Liver (tissue), 9 donors: ENCODE data around the gene TMEM270. TPM values are rescaled to one million over a fixed set of nuclear protein-coding genes. Genes with fewer than 3 reads are reported as not detected.

Experiments used
- DNase-seq: peaks from one replicate; pipeline ENCODE4 v3.0.0-alpha.2; 2017; ENCODE audit warnings: low spot score
- H3K27ac ChIP-seq, 2 donors: one replicate each; pipeline ENCODE4 v1.7.0; 2013; ENCODE audit warnings: inconsistent platforms in 2 of 2, low read length in 2 of 2, control low read depth in 1 of 2, low read depth in 1 of 2, mild to moderate bottlenecking in 1 of 2
- H3K27me3 ChIP-seq, 4 donors: one replicate each; pipeline versions ENCODE4 v1.6.1 to v1.7.0; 2013; ENCODE audit warnings: low read length in 3 of 4, inconsistent platforms in 1 of 4, mild to moderate bottlenecking in 1 of 4, moderate library complexity in 1 of 4; ENCODE audit not compliant: control insufficient read depth in 4 of 4, insufficient read depth in 4 of 4
- H3K36me3 ChIP-seq, 4 donors: one replicate each; pipeline versions ENCODE4 v1.6.1 to v1.7.0; 2013; ENCODE audit warnings: low read length in 3 of 4, mild to moderate bottlenecking in 3 of 4, low read depth in 1 of 4, moderate library complexity in 1 of 4; ENCODE audit not compliant: control insufficient read depth in 4 of 4, insufficient read depth in 3 of 4
- H3K4me1 ChIP-seq, 4 donors: one replicate each; pipeline versions ENCODE4 v1.6.1 to v1.7.0; 2013; ENCODE audit warnings: low read length in 3 of 4, mild to moderate bottlenecking in 3 of 4, moderate library complexity in 1 of 4; ENCODE audit not compliant: control insufficient read depth in 4 of 4, insufficient read depth in 4 of 4
- H3K4me3 ChIP-seq, 3 donors: one replicate each; pipeline versions ENCODE4 v1.6.1 to v1.7.0; 2013; ENCODE audit warnings: low read length in 3 of 3, control low read depth in 1 of 3, low read depth in 1 of 3, mild to moderate bottlenecking in 1 of 3
- H3K9ac ChIP-seq, 2 donors: one replicate each; pipeline ENCODE4 v1.7.0; 2013; ENCODE audit warnings: low read length in 2 of 2, mild to moderate bottlenecking in 2 of 2, moderate library complexity in 2 of 2, control low read depth in 1 of 2, low read depth in 1 of 2
- H3K9me3 ChIP-seq, 4 donors: one replicate each; pipeline versions ENCODE4 v1.6.1 to v1.7.0; 2013; ENCODE audit warnings: low read length in 3 of 4; ENCODE audit not compliant: control insufficient read depth in 4 of 4
- EGR1 ChIP-seq, 2 donors: IDR thresholded peaks; 2 replicates each; pipeline ENCODE4 v1.6.1; 2016 to 2018; ENCODE audit warnings: antibody characterized with exemption in 2 of 2, low read depth in 2 of 2
- FOXA2 ChIP-seq: IDR thresholded peaks from 2 replicates; pipeline ENCODE4 v1.6.1; 2016; ENCODE audit warnings: antibody characterized with exemption
- HNF4A ChIP-seq, 2 donors: conservative IDR thresholded peaks; 2 replicates each; pipeline ENCODE4 v1.6.1; 2016; ENCODE audit warnings: antibody characterized with exemption in 2 of 2, mild to moderate bottlenecking in 2 of 2
- HNF4G ChIP-seq: IDR thresholded peaks from 2 replicates; pipeline ENCODE4 v1.6.1; 2016; ENCODE audit warnings: antibody characterized with exemption
- JUND ChIP-seq, 2 donors: IDR thresholded peaks; 2 replicates each; pipeline ENCODE4 v1.6.1; 2016; ENCODE audit warnings: antibody characterized with exemption in 2 of 2
- NR2F2 ChIP-seq: IDR thresholded peaks from 2 replicates; pipeline ENCODE4 v1.6.1; 2016; ENCODE audit warnings: antibody characterized with exemption
- RAD21 ChIP-seq, 2 donors: IDR thresholded peaks; 2 replicates each; pipeline ENCODE4 v1.6.1; 2016; ENCODE audit warnings: antibody characterized with exemption in 2 of 2, mild to moderate bottlenecking in 2 of 2
- RXRA ChIP-seq, 2 donors: IDR thresholded peaks; 2 replicates each; pipeline ENCODE4 v1.6.1; 2017 to 2018; ENCODE audit warnings: antibody characterized with exemption in 2 of 2, mild to moderate bottlenecking in 1 of 2
- SP1 ChIP-seq: IDR thresholded peaks from 2 replicates; pipeline ENCODE4 v1.6.1; 2018; ENCODE audit warnings: antibody characterized with exemption, mild to moderate bottlenecking
- TAF1 ChIP-seq: conservative IDR thresholded peaks from 2 replicates; pipeline ENCODE4 v1.6.1; 2016; ENCODE audit warnings: antibody characterized with exemption, mild to moderate bottlenecking
- YY1 ChIP-seq: IDR thresholded peaks from 2 replicates; pipeline ENCODE4 v1.6.1; 2016; ENCODE audit warnings: antibody characterized with exemption, mild to moderate bottlenecking
- WGBS: extraction: QIAGEN DNeasy Blood & Tissue Kit; methylation state at CpG from one replicate; pipeline ENCODE4 v1.1.7; 2013; 5-methylcytosine and 5-hydroxymethylcytosine counted together
- polyA plus RNA-seq, 2 donors: library from polyadenylated mRNA; stranded (reverse) in 1 of 2; unstranded in 1 of 2; fragments of 200-250 nt in 1 of 2; fragments of >200 nt in 1 of 2; fragmentation: Nextera tagmentation in 1 of 2; extraction: Ambion mirVana in 1 of 2; gene quantifications; one replicate each; pipeline versions ENCODE4 v1.2.1 to v1.2.3, GENCODE V29; 2013 to 2015
- total RNA-seq, 2 donors: library from RNA; depleted of rRNA; stranded (reverse); fragments of >200 nt; gene quantifications; one replicate each; pipeline ENCODE4 v1.2.3, GENCODE V29; 2014
- TF ChIP-seq, protein P1 (sequence below): fragments of 150-350 bp; IDR thresholded peaks from 2 replicates; pipeline ENCODE4 v1.5.1; 2017; ENCODE audit warnings: improper control_type of control experiment, low read depth, low read length; ENCODE audit not compliant: missing input control
- TF ChIP-seq, protein P2 (sequence below): IDR thresholded peaks from 2 replicates; pipeline ENCODE4 v1.6.1; 2016; ENCODE audit warnings: antibody characterized with exemption, mild to moderate bottlenecking
- TF ChIP-seq, protein P3 (sequence below): IDR thresholded peaks from 2 replicates; pipeline ENCODE4 v1.6.1; 2016; ENCODE audit warnings: antibody characterized with exemption
- TF ChIP-seq, protein P4 (sequence below): IDR thresholded peaks from 2 replicates; pipeline ENCODE4 v1.6.1; 2016; ENCODE audit warnings: antibody characterized with exemption
- TF ChIP-seq, protein P5 (sequence below): IDR thresholded peaks from 2 replicates; pipeline ENCODE4 v1.6.1; 2016; ENCODE audit warnings: antibody characterized with exemption
- donor health status: healthy.
- donor health status: healthy.
- donor health status: healthy.
- donor health status: healthy.
- donor health status: healthy.

TMEM270 gene
- total and polyA plus RNA-seq, 4 donors: 0.09 TPM; not detected in 3

DNA sequence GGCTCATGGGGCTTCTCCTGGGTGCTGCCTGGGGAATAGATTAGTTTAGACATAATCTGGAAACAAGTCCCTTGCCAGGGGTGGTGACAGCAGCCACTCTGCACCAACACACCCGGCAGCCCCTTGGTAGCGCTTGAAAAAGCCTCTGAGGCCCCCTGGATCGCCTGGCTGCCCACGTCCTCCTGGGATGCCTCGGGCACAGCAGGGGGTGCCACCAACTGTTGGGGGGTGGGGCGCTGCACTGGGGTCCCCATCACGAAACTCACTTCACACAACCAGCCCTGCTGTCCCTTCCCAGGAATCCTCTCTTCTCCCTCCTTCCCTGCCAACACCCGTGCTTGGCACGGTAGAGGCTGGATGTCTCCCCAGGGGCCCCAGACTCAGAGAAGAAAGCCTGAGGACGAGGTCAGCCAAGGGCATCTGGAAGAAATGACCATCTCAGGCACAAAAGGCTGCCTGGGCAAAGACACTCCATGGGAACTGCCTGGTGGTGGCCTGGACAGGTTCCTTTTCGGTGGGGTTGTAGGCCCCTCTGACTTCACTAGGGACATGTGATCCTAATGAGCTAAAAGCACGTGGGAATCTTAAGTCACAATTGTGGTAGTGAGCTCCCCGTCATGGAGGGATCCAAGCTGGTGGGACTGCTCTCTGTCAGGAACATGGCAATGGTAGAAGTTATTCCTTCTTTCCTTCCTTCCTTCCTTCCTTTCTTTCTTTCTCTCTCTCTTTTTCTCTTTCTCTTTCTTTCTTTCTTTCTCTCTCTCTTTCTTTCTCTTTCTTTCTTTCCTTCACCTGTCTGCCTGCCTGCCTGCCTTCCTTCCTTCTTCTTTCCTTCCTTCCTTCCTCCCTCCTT is 11.3 kb downstream of the TMEM270 start:
- Histone ChIP-seq H3K36me3 (no peaks in the 10 kb centered on the region), H3K27ac (no peak overlapping the region)
- DNase-seq: no peak

DNA sequence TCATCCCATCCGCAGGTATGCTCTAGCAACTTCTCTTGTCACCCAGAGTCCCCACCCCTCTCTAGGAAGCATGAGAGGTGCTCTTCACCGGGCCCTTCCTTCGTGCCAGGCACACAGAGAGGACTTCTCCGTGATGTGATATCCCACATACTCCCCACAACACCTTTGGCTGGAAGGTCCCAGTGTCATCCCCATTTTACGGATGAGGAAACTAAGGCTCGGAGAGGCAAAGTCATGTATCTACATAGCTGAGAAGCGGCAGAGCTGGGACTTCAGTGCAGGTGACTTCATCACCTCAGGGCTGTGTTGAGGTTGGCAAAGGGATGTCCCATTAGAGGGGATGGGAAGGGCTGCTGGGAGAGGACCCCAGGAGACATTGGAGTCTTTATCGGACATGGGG is 15.4 kb downstream of the TMEM270 start:
- Histone ChIP-seq H3K4me3 (no peak overlapping the region), H3K27me3 (no peaks in the 10 kb centered on the region), H3K4me1 (peaks cover 16 to 32% (median 24%) of the 10 kb centered on the region in 4 donors), H3K9ac (no peak overlapping the region), H3K36me3 (no peaks in the 10 kb centered on the region), H3K27ac (no peak overlapping the region), H3K9me3 (no peaks in the 10 kb centered on the region)
- no peak for TF ChIP-seq RAD21 (IDR thresholded peaks at IDR 0.05)
- TF ChIP-seq, protein P1, sequence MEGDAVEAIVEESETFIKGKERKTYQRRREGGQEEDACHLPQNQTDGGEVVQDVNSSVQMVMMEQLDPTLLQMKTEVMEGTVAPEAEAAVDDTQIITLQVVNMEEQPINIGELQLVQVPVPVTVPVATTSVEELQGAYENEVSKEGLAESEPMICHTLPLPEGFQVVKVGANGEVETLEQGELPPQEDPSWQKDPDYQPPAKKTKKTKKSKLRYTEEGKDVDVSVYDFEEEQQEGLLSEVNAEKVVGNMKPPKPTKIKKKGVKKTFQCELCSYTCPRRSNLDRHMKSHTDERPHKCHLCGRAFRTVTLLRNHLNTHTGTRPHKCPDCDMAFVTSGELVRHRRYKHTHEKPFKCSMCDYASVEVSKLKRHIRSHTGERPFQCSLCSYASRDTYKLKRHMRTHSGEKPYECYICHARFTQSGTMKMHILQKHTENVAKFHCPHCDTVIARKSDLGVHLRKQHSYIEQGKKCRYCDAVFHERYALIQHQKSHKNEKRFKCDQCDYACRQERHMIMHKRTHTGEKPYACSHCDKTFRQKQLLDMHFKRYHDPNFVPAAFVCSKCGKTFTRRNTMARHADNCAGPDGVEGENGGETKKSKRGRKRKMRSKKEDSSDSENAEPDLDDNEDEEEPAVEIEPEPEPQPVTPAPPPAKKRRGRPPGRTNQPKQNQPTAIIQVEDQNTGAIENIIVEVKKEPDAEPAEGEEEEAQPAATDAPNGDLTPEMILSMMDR: no peak
- TF ChIP-seq, protein P2, sequence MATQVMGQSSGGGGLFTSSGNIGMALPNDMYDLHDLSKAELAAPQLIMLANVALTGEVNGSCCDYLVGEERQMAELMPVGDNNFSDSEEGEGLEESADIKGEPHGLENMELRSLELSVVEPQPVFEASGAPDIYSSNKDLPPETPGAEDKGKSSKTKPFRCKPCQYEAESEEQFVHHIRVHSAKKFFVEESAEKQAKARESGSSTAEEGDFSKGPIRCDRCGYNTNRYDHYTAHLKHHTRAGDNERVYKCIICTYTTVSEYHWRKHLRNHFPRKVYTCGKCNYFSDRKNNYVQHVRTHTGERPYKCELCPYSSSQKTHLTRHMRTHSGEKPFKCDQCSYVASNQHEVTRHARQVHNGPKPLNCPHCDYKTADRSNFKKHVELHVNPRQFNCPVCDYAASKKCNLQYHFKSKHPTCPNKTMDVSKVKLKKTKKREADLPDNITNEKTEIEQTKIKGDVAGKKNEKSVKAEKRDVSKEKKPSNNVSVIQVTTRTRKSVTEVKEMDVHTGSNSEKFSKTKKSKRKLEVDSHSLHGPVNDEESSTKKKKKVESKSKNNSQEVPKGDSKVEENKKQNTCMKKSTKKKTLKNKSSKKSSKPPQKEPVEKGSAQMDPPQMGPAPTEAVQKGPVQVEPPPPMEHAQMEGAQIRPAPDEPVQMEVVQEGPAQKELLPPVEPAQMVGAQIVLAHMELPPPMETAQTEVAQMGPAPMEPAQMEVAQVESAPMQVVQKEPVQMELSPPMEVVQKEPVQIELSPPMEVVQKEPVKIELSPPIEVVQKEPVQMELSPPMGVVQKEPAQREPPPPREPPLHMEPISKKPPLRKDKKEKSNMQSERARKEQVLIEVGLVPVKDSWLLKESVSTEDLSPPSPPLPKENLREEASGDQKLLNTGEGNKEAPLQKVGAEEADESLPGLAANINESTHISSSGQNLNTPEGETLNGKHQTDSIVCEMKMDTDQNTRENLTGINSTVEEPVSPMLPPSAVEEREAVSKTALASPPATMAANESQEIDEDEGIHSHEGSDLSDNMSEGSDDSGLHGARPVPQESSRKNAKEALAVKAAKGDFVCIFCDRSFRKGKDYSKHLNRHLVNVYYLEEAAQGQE: no peak
- TF ChIP-seq SP1: no peak
- no peak for DNase-seq
- WGBS: 94% methylated on average over 8 of the region's 8 CpGs

More for the DNA sequence above, 11.3 kb downstream of the TMEM270 start:
- H3K27me3 ChIP-seq: no peaks in the 10 kb centered on the region
- peaks cover 16 to 27% (median 22%) of the 10 kb centered on the region in 4 donors for H3K4me1 ChIP-seq
- no peaks in the 10 kb centered on the region for H3K9me3 ChIP-seq
- no peak for TF ChIP-seq YY1
- TF ChIP-seq RAD21 (IDR thresholded peaks at IDR 0.05): no peak
- no peak for TF ChIP-seq TAF1
- no peak for TF ChIP-seq HNF4G
- no peak for TF ChIP-seq EGR1 (IDR thresholded peaks at IDR 0.05; ENCODE audit: low read depth in 2 of 2)
- no peak for TF ChIP-seq RXRA (IDR thresholded peaks at IDR 0.05)
- TF ChIP-seq, protein P3, sequence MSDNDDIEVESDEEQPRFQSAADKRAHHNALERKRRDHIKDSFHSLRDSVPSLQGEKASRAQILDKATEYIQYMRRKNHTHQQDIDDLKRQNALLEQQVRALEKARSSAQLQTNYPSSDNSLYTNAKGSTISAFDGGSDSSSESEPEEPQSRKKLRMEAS: no peak
- TF ChIP-seq, protein P4, sequence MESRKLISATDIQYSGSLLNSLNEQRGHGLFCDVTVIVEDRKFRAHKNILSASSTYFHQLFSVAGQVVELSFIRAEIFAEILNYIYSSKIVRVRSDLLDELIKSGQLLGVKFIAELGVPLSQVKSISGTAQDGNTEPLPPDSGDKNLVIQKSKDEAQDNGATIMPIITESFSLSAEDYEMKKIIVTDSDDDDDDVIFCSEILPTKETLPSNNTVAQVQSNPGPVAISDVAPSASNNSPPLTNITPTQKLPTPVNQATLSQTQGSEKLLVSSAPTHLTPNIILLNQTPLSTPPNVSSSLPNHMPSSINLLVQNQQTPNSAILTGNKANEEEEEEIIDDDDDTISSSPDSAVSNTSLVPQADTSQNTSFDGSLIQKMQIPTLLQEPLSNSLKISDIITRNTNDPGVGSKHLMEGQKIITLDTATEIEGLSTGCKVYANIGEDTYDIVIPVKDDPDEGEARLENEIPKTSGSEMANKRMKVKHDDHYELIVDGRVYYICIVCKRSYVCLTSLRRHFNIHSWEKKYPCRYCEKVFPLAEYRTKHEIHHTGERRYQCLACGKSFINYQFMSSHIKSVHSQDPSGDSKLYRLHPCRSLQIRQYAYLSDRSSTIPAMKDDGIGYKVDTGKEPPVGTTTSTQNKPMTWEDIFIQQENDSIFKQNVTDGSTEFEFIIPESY: no peak
- no peak for TF ChIP-seq NR2F2
- no peak for TF ChIP-seq HNF4A (conservative IDR thresholded peaks at IDR 0.05)
- no peak for TF ChIP-seq FOXA2
- TF ChIP-seq JUND (IDR thresholded peaks at IDR 0.05): no peak
- TF ChIP-seq, protein P5, sequence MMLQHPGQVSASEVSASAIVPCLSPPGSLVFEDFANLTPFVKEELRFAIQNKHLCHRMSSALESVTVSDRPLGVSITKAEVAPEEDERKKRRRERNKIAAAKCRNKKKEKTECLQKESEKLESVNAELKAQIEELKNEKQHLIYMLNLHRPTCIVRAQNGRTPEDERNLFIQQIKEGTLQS: no peak
- no peak for TF ChIP-seq SP1
- H3K9ac ChIP-seq: no peak overlapping the region
- WGBS: 91% methylated on average over 13 of the region's 13 CpGs
- no peak overlapping the region for H3K4me3 ChIP-seq
